K562 (cell line): ENCODE data around the gene PLP2. TPM values are rescaled to one million over a fixed set of nuclear protein-coding genes. Genes with fewer than 3 reads are reported as not detected.

ENCODE experiments used
- CBX2 ChIP-seq: fragments of 200-600 bp; sonication (generic); IDR thresholded peaks from one replicate; pipeline ENCODE4 v1.6.1; 2012; ENCODE audit warnings: mild to moderate bottlenecking, low read length, inconsistent platforms; ENCODE audit not compliant: insufficient read depth, poor library complexity, severe bottlenecking
- DACH1 ChIP-seq: fragments of 450-650 bp; IDR thresholded peaks from 2 replicates; pipeline ENCODE4 v1.6.1; 2018; ENCODE audit not compliant: partially characterized antibody
- FIP1L1 ChIP-seq: fragments of 200-400 bp; formaldehyde crosslinking; IDR thresholded peaks from 2 replicates; pipeline ENCODE4 v1.6.1; 2018; ENCODE audit warnings: mild to moderate bottlenecking, low read depth, low read length; ENCODE audit not compliant: poor library complexity, severe bottlenecking
- HCFC1 ChIP-seq: IDR thresholded peaks from 2 replicates; pipeline ENCODE4 v1.6.1; 2012; ENCODE audit warnings: low read depth, low read length, improper control_type of control experiment
- HDAC8 ChIP-seq: fragments of 450-650 bp; IDR thresholded peaks from 2 replicates; pipeline ENCODE4 v1.6.1; 2016; ENCODE audit warnings: mild to moderate bottlenecking, missing genetic modification characterization, moderate library complexity, missing compliant biosample characterization
- HDGF ChIP-seq: fragments of 450-650 bp; IDR thresholded peaks from 2 replicates; pipeline ENCODE4 v1.6.1; 2016
- MEIS2 ChIP-seq: fragments of 450-650 bp; IDR thresholded peaks from 2 replicates; pipeline ENCODE4 v1.6.1; 2014; ENCODE audit warnings: mild to moderate bottlenecking; ENCODE audit not compliant: partially characterized antibody
- POLR2AphosphoS5 ChIP-seq: IDR thresholded peaks from 2 replicates; pipeline ENCODE4 v1.6.1; 2011; ENCODE audit warnings: mild to moderate bottlenecking, low read depth, low read length, moderate library complexity; ENCODE audit not compliant: control insufficient read depth, insufficient read depth
- RERE ChIP-seq: sonication (generic); formaldehyde crosslinking; IDR thresholded peaks from 2 replicates; pipeline ENCODE4 v1.8.0; 2023; ENCODE audit warnings: missing genetic modification reagents, mild to moderate bottlenecking, borderline replicate concordance
- SNRNP70 ChIP-seq: fragments of 200-400 bp; formaldehyde crosslinking; optimal IDR thresholded peaks from 2 replicates; pipeline ENCODE3; 2017; ENCODE audit warnings: low read depth, low read length
- STAT5A ChIP-seq: IDR thresholded peaks from 2 replicates; pipeline ENCODE4 v1.6.1; 2012; ENCODE audit warnings: low read length, inconsistent platforms, borderline replicate concordance
- TAF7 ChIP-seq: fragments of 450-650 bp; IDR thresholded peaks from 2 replicates; pipeline ENCODE4 v1.6.1; 2016; ENCODE audit warnings: missing genetic modification characterization, missing compliant biosample characterization
- USF1 ChIP-seq: sonication (generic); formaldehyde crosslinking; IDR thresholded peaks from 2 replicates; pipeline ENCODE4 v1.9.0; 2022; ENCODE audit warnings: mild to moderate bottlenecking, missing genetic modification reagents
- USF2 ChIP-seq: sonication (generic); formaldehyde crosslinking; IDR thresholded peaks from 2 replicates; pipeline ENCODE4 v1.5.0; 2020; ENCODE audit warnings: missing genetic modification reagents
- ZMIZ1 ChIP-seq, 2 experiments: fragments of 150-350 bp in 1 of 2; IDR thresholded peaks; 2 replicates each; pipeline ENCODE4 v1.6.1; 2012 to 2016; ENCODE audit warnings: low read depth in 2 of 2, low read length in 2 of 2, mild to moderate bottlenecking in 1 of 2, moderate library complexity in 1 of 2
- ZNF717 ChIP-seq: fragments of 250-450 bp; sonication (Bioruptor Pico); IDR thresholded peaks from 2 replicates; pipeline ENCODE4 v1.5.0; 2021
- polyA plus RNA-seq, 8 experiments: library from polyadenylated mRNA; depleted of rRNA in 4 of 8; stranded (reverse) in 5 of 8; unstranded in 3 of 8; fragments of >200 nt; fragmentation: Nextera tagmentation in 2 of 8; fragmentation: Illumina TruSeq in 1 of 8; extraction: Ambion mirVana in 2 of 8; extraction: Trizol in 1 of 8; gene quantifications; 2 replicates each; pipeline versions ENCODE4 v1.2.1 to v1.2.3, GENCODE V29; 2011 to 2014; ENCODE audit warnings: inconsistent platforms in 1 of 8, missing spikeins in 1 of 8
- total RNA-seq, 7 experiments: library from RNA; depleted of rRNA in 6 of 7; stranded (reverse); fragments of >200 nt in 6 of 7; fragmentation: Illumina TruSeq in 2 of 7; extraction: Trizol in 2 of 7; gene quantifications; 2 replicates each; pipeline versions ENCODE4 v1.2.1 to v1.2.3, GENCODE V29; 2011 to 2021; ENCODE audit warnings: low replicate concordance in 1 of 7

The PLP2 gene
- total and polyA plus RNA-seq, 9 of the 15 experiments (the other 6 are each of a cell fraction or from before 2014, with no cell fraction given) = 34.7 to 236 (median 112) TPM

- no peak for TF ChIP-seq POLR2AphosphoS5
- no peak for TF ChIP-seq DACH1
- TF ChIP-seq CBX2 = no peak
- TF ChIP-seq HDAC8 = no peak
- TF ChIP-seq ZMIZ1 (IDR thresholded peaks at IDR 0.05; ENCODE audit: low read depth in 2 of 2, low read length in 2 of 2) = no peak
- peak; percentile 56 for TF ChIP-seq FIP1L1
- peak; percentile 25 for TF ChIP-seq MEIS2
- no peak for TF ChIP-seq USF2 (CRISPR knock-in tag)
- no peak for TF ChIP-seq HDGF
- no peak for TF ChIP-seq ZNF717 (CRISPR knock-in tag)
- no peak for TF ChIP-seq SNRNP70
- TF ChIP-seq STAT5A = no peak
- no peak for TF ChIP-seq RERE (CRISPR knock-in tag)
- TF ChIP-seq TAF7 (tag) = no peak
- TF ChIP-seq USF1 (CRISPR knock-in tag) = peak; percentile 39; the same call in 1 of the 2 replicates
- TF ChIP-seq HCFC1 = peak; percentile 30; the same call in 1 of the 2 replicates
These were observed 7.9 kb upstream of the PLP2 start (continued) for GRCh38 chrX:49163555-49164419.
